D721Med (cell line): ENCODE results near the gene OR10X1.

Source experiments
- DNase-seq: peaks from one replicate; pipeline ENCODE4 v3.0.0; 2011; ENCODE audit warnings: low spot score; ENCODE audit not compliant: insufficient read length
- FAIRE-seq: peaks from 2 replicates; lab custom pipeline; 2011; peaks lifted over from hg19 to GRCh38; lab: Jason Lieb, UNC
- CTCF ChIP-seq: IDR thresholded peaks from 2 replicates; pipeline ENCODE4 v1.5.1; 2012; ENCODE audit warnings: mild to moderate bottlenecking, control low read depth; ENCODE audit not compliant: insufficient read depth; ENCODE audit errors: missing control alignments

Gene OR10X1, protein sequence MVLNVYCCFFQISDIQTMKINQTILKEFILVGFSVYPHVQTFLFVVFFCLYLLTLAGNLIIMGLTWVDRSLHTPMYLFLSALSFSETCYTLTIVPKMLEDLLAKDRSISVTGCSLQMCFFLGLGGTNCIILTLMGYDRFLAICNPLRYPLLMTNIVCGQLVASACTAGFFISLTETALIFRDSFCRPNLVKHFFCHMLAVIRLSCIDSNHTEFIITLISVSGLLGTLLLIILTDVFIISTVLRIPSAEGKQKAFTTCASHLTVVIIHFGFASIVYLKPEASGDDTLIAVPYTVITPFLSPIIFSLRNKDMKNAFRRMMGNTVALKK

DNA sequence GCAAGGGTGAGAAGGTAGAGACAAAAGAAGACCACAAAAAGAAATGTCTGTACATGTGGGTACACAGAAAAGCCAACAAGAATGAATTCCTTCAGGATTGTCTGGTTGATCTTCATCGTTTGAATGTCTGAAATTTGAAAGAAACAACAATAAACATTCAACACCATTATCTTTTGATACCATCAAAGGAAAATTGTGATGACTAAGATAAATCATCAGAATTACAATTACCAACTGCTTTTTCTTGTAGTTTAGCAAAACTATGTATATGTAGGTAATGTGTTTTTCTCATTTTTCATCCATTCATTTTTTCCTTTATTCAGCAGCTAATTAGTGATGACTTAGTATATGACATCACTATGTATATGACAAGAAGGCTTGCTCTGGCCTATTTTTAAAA is at the start of gene OR10X1:
TSS of gene OR10X1 (minus strand) at position 167 of the 400 bp plus-strand sequence. CDS start at position 167, 0 bp downstream.
- no peak for TF ChIP-seq CTCF
- FAIRE-seq (no peak), DNase-seq (no peak)

DNA sequence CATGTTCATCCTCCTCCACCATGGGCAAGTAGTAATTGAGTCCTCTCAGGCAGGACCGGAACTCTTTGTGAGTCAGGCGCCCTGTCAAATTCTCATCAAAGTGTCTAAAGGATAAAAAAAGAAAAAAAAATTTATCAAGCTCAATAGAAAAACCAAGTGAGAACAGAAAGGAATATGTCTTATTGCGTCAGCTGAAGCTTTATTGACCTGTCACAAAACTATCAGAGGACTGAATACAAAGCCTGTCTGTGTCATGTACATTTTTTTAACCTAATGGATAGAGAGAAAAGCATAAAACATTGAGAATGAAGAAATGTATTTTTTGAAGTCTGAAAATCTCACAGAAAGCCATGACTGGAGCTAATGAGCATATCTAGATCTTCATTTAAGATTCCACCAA is 34.1 kb upstream of the OR10X1 start:
- no peak for FAIRE-seq
- TF ChIP-seq CTCF, result no peak
- no peak for DNase-seq

GRCh38 chr1:158611916-158612315 is 32.2 kb upstream of the OR10X1 start:
- no peak for DNase-seq
- no peak for FAIRE-seq

DNA sequence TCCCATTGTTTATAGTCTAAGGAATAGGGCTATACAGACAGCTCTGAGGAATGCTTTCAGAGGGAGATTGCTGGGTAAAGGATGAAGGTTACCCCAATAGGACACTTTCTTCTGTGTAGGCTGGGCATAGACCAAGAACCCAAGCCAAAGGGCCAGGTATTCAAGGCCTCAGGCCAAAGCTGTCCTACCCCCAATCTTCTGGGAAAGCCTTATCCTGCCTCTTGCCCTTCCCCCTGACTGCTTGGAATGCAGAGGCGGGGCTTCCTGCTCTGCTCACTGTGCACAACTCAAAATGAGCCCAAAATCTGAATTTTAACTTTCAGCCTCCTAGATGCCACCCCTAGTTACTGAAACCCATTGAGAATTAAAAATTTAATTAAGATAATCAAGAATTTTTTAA is 27.6 kb upstream of the OR10X1 start:
- DNase-seq (no peak), FAIRE-seq (no peak)
- no peak for TF ChIP-seq CTCF

More at GRCh38 chr1:158611916-158612315, 32.2 kb upstream of the OR10X1 start:
- no peak for TF ChIP-seq CTCF

GRCh38 chr1:158604968-158605367 is 25.3 kb upstream of the OR10X1 start, which contains the start of gene OR10Z1:
OR10Z1 (plus strand) TSS chr1:158605268; CDS start chr1:158606439, 1,171 bp downstream.
- DNase-seq, result no peak
- TF ChIP-seq CTCF, result no peak
- FAIRE-seq, result no peak

GRCh38 chr1:158600735-158601134 is 21.0 kb upstream of the OR10X1 start:
- no peak for FAIRE-seq
- no peak for TF ChIP-seq CTCF
- DNase-seq, result no peak

GRCh38 chr1:158586942-158587341 is 7.2 kb upstream of the OR10X1 start:
- no peak for TF ChIP-seq CTCF
- FAIRE-seq (no peak), DNase-seq (no peak)
